ENCODE data around the gene ACOX3. TPM values are rescaled to one million over a fixed set of nuclear protein-coding genes. Genes with fewer than 3 reads are reported as not detected.

The ACOX3 gene
- total and polyA plus RNA-seq, 4 donors: 15.6 to 32.2 (median 21.5) TPM

DNA sequence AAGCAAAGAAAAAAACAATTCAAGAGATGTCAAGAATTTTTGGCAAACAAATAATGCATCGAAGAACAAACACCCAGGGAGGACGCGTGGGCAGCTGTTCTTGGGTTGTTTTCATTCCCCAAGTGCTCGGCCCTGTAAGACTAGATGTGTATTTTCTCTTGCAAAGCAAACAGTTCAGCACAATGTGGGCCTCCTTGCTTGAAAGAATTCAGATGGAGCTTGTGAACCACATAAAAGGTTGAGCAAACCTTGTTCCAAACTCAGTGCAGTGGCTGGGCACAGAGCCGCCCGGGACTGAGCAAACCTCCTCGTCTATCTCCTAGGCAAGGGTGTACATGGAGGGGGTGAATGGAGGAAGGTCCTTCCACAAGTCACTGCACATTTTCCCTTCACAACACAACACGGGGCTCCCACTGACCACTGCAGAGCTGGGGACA, 88.6 kb downstream of the ACOX3 start:
- Histone ChIP-seq H3K9ac (ENCODE audit: insufficient read depth in 1 of 2, low read length in 2 of 2) (peak overlapping the region in 1 of 2 donors; percentile 23), H3K36me3 (ENCODE audit: control insufficient read depth in 4 of 4, insufficient read depth in 4 of 4, low read length in 4 of 4) (no peaks in the 10 kb centered on the region), H3K27me3 (ENCODE audit: control insufficient read depth in 3 of 3, insufficient read depth in 3 of 3, low read length in 2 of 3) (no peaks in the 10 kb centered on the region), H3K9me3 (ENCODE audit: control insufficient read depth in 4 of 4, insufficient read depth in 3 of 4, low read length in 3 of 4) (no peaks in the 10 kb centered on the region), H3K4me3 (no peak overlapping the region), H3K27ac (ENCODE audit: low read depth in 1 of 2, low read length in 1 of 2) (peak overlapping the region in 1 of 2 donors; percentile 1), H3K4me1 (ENCODE audit: control insufficient read depth in 5 of 5, insufficient read depth in 5 of 5, low read length in 5 of 5) (peaks cover 0 to 21% (median 13%) of the 10 kb centered on the region in 5 donors)
- 48 to 71% methylated on average over 8 of the region's 8 CpGs for WGBS, 2 donors
- TF ChIP-seq, protein P1, sequence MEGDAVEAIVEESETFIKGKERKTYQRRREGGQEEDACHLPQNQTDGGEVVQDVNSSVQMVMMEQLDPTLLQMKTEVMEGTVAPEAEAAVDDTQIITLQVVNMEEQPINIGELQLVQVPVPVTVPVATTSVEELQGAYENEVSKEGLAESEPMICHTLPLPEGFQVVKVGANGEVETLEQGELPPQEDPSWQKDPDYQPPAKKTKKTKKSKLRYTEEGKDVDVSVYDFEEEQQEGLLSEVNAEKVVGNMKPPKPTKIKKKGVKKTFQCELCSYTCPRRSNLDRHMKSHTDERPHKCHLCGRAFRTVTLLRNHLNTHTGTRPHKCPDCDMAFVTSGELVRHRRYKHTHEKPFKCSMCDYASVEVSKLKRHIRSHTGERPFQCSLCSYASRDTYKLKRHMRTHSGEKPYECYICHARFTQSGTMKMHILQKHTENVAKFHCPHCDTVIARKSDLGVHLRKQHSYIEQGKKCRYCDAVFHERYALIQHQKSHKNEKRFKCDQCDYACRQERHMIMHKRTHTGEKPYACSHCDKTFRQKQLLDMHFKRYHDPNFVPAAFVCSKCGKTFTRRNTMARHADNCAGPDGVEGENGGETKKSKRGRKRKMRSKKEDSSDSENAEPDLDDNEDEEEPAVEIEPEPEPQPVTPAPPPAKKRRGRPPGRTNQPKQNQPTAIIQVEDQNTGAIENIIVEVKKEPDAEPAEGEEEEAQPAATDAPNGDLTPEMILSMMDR (IDR thresholded peaks at IDR 0.05; ENCODE audit: control extremely low read depth, extremely low read depth): no peak
- DNase-seq (peak; percentile 53 to 79 (median 72)), ATAC-seq (ENCODE audit: insufficient read depth, low FRiP score) (peak; percentile 46)

DNA sequence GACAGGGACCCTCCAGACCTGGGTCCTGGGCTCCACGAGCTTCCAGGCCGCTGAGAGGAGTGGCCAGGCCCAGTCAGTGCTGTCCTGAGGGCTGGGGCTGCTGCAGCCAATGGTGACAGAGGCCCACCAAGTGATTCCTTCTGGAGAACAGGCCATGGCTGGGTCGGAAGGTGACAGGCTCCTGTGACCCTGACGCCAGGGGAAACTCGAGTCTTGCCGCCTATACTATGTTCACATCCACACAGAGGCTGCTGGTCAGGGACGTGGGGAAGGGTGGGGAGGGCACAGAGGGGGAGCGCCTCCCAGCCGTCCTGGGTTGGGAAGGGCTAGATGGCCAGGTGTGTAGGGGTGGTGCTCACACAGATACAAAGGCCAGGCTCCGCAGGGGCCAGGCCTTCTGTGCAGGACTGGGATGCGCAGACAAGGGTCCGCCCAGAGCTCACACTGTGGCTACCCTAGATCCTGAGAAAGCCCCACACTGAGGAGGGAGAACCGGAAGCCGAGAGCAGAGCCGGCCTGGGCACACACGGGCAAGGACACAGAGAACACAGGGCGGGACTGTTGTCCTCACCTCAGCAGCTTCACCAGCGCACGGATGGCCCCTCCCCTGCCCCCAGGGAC, 89.6 kb downstream of the ACOX3 start:
- DNase-seq: no peak
- Histone ChIP-seq H3K4me1 (ENCODE audit: control insufficient read depth in 5 of 5, insufficient read depth in 5 of 5, low read length in 5 of 5) (peaks cover 0 to 21% (median 11%) of the 10 kb centered on the region in 5 donors), H3K27ac (ENCODE audit: low read depth in 1 of 2, low read length in 1 of 2) (no peak overlapping the region), H3K27me3 (ENCODE audit: control insufficient read depth in 3 of 3, insufficient read depth in 3 of 3, low read length in 2 of 3) (no peaks in the 10 kb centered on the region), H3K9ac (ENCODE audit: insufficient read depth in 1 of 2, low read length in 2 of 2) (no peak overlapping the region), H3K36me3 (ENCODE audit: control insufficient read depth in 4 of 4, insufficient read depth in 4 of 4, low read length in 4 of 4) (no peaks in the 10 kb centered on the region), H3K4me3 (no peak overlapping the region), H3K9me3 (ENCODE audit: control insufficient read depth in 4 of 4, insufficient read depth in 3 of 4, low read length in 3 of 4) (no peaks in the 10 kb centered on the region)
- ATAC-seq (ENCODE audit: insufficient read depth, low FRiP score): no peak
- WGBS, 2 donors: 89 to 90% methylated on average over 19 of the region's 19 CpGs
- TF ChIP-seq, protein P1 (IDR thresholded peaks at IDR 0.05; ENCODE audit: control extremely low read depth, extremely low read depth): no peak

DNA sequence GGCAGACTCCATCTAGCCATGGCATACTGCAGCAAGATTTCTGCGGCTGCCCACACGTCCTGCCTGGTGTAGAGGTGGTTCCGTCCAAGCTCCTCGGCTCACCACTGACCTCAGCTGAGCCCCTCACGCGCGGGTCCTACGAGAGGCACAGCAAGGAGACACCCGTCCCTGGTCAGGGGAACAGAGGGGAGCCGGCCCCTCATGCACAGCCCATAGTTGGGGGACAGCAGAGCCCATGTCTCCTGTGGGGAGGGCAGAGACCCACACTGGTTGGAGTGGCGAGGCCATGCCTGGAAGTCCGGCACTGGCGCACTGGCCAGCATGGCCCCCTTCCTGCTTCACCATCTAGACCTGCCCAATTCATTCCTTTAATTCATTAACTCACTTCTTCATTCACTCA, 90.2 kb downstream of the ACOX3 start:
- TF ChIP-seq, protein P1 (IDR thresholded peaks at IDR 0.05; ENCODE audit: control extremely low read depth, extremely low read depth): no peak
- Histone ChIP-seq H3K4me3 (no peak overlapping the region), H3K4me1 (ENCODE audit: control insufficient read depth in 5 of 5, insufficient read depth in 5 of 5, low read length in 5 of 5) (peaks cover 0 to 21% (median 10%) of the 10 kb centered on the region in 5 donors), H3K9me3 (ENCODE audit: control insufficient read depth in 4 of 4, insufficient read depth in 3 of 4, low read length in 3 of 4) (no peaks in the 10 kb centered on the region), H3K36me3 (ENCODE audit: control insufficient read depth in 4 of 4, insufficient read depth in 4 of 4, low read length in 4 of 4) (no peaks in the 10 kb centered on the region), H3K27ac (ENCODE audit: low read depth in 1 of 2, low read length in 1 of 2) (no peak overlapping the region), H3K27me3 (ENCODE audit: control insufficient read depth in 3 of 3, insufficient read depth in 3 of 3, low read length in 2 of 3) (no peaks in the 10 kb centered on the region), H3K9ac (ENCODE audit: insufficient read depth in 1 of 2, low read length in 2 of 2) (no peak overlapping the region)
- ATAC-seq (ENCODE audit: insufficient read depth, low FRiP score) (no peak), DNase-seq (no peak)
- WGBS, 2 donors: 94 to 95% methylated on average over 13 of the region's 13 CpGs
